ENCODE results near the gene TTYH2.

Gene TTYH2

DNA sequence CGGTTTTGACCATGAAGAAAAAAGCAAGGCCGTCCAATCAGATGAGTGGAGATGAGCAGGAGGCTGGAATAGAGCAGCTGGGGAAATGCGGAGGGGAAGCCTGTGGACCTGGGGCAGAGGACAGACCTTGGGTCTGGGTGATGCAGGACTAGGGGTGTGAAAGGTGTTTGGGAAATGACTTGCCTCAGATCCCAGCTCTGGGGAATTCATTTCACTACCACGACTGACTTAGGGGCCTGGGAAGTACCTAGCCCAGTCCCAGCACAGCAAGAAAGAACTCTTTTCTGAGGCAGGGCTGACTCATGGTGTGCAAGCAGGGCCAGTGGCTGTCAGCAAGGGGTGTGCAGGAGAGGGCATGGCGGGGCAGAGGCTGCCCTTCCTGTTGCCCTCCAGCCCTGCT lies 75.4 kb downstream of the TTYH2 start:
- DNase-seq (ENCODE audit: low read depth in 3 of 3) = peak in 2 of 3 donors; percentile 38 to 47

- no peak for DNase-seq (ENCODE audit: low read depth in 3 of 3)
Measured at GRCh38 chr17:74289688-74290087, 76.3 kb downstream of the TTYH2 start.

- no peak for DNase-seq (ENCODE audit: low read depth in 3 of 3)
Measured at GRCh38 chr17:74290340-74290739, 77.0 kb downstream of the TTYH2 start.

GRCh38 chr17:74292495-74292894 lies 79.1 kb downstream of the TTYH2 start:
- no peak for DNase-seq (ENCODE audit: low read depth in 3 of 3)

DNA sequence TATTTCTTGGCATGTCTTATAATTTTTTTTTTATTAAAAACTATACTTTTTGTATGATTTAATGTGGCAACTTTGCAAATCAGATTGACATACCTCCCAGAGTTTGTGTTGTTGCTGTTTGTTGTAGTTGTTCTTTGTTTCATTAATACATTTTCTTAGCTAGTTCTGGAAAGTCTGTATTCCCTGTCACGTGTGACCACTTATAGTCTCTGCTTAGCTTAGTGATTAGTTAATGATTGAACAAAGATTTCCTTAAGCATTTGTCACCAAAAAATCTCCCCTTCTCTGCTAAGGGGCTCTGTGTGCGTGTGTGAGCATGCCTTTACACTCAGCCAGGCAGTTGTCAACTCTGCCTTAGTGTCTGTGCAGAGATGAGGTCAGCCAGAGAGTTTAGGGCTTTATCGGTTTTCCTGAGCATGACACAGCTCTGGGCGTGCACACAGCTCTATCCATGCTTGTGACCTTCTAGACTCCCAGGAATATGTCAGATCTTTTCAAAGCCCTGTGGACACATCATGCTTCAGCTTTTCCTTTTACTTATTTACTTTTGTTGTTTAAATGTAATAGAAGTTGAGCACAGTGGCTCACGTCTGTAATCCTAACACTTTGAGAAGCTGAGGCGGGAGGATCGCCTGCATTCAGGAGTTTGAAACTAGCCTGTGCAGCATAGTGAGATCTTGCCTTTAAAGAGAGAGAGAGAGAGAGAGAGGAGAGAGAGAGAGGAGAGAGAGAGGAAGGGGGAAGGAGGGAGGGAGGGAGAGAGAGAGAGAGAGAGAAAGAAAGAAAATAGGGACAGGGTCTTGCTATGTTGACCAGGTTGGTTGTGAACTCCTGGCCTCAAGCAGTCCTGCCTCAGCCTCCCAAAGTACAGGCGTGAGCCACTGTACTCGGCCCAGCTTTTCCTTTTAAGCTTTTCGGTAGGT lies 82.5 kb downstream of the TTYH2 start:
- no peak for DNase-seq (ENCODE audit: low read depth in 3 of 3)

- DNase-seq (ENCODE audit: low read depth in 3 of 3) = no peak
Measured at GRCh38 chr17:74296548-74296936, 83.2 kb downstream of the TTYH2 start.

DNA sequence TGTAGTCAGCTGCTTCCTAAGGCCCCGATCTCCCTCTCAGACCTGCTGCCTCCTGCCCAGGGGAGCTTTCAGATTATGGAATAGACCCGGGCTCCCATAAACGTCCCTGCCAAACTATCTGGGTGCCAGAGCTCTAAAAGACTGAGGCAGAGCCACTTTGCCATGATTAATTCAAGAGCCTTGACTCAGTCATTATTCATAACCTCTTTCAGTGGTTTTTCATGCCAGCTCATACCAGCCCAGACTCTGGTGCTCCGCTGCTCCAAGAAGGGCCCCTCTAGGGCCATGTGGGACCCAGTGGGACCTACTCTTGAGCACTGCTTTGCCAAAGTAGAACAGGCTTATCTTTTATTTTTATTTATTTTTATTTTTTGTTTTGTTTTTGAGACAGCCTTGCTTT lies 84.6 kb downstream of the TTYH2 start:
- peak in 2 of 3 donors; percentile 32 to 52 for DNase-seq (ENCODE audit: low read depth in 3 of 3)

DNA sequence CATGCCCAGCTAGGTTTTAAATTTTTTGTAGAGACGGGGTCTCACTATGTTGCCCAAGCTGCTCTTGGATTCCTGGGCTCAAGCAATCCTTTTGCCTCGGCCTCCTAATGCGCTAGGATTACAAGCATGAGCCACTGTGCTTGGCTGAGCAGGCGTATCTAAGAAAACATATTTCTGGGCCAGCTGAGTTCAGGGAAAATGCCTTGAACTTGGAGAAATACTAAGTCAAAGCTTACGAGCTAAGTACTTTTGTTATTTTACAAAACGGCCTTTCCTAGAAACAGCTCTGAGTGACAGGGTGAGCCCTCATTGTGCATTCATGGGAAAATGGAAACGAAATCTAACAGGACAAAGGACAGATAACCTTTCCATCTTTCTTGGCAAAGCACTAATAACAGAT lies 85.4 kb downstream of the TTYH2 start:
- DNase-seq (ENCODE audit: low read depth in 3 of 3) = no peak

- no peak for DNase-seq (ENCODE audit: low read depth in 3 of 3)
Measured at GRCh38 chr17:74299226-74300009, 86.0 kb downstream of the TTYH2 start.

- DNase-seq (ENCODE audit: low read depth in 3 of 3) = no peak
Measured at GRCh38 chr17:74303305-74303704, 89.9 kb downstream of the TTYH2 start.

- DNase-seq (ENCODE audit: low read depth in 3 of 3) = no peak
Measured at GRCh38 chr17:74304184-74304583, 90.8 kb downstream of the TTYH2 start.

GRCh38 chr17:74305865-74306654 lies 92.7 kb downstream of the TTYH2 start:
- DNase-seq (ENCODE audit: low read depth in 3 of 3) = no peak

DNA sequence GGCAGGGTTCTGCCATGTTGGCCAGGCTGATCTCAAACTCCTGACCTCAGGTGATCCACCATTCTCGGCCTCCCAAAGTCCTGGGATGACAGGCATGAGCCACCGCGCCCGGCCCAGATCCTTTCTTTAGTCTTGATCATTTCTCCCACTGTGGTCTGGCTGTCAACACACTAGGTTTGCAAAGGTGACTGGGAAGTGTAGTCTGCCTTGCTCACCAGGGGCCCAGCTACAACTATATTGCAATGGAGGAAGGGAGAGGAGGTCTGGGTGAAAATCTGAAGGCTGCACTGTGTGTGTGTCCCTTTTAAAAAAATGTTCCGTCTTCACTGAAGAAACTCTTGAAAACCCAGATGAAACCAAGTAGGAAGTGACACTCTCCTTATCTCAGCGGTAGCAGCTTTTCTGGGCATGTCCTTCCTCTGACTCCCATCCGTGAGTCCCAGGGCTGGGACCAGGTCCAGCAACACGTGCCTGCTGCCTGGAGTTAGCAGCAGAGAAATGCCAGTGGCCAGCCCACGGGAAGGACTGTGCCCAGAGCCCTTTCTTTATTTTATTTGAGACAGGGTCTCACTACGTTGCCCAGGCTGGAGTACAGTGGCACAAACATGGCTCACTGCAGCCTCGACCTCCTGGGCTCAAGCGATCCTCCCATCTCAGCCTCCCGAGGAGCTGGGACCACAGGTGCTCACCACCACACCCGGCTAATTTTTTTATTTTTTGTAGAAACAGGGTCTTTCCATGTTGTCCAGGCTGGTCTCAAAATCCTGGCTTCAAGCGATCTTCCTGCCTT lies 94.8 kb downstream of the TTYH2 start:
- DNase-seq (ENCODE audit: low read depth in 3 of 3) = no peak

GRCh38 chr17:74309902-74310301 lies 96.5 kb downstream of the TTYH2 start:
- no peak for DNase-seq (ENCODE audit: low read depth in 3 of 3)

Measured in stimulated activated CD4-positive, alpha-beta T cell treated with anti-CD3 and anti-CD28 coated beads, TNF-alpha, amount 100 ng/mL, for 48 hours (primary cell).